GM12878 (cell line): ENCODE results near the gene RSL24D1. TPM values are rescaled to one million over a fixed set of nuclear protein-coding genes. Genes with fewer than 3 reads are reported as not detected.
A peak's percentile ranks its signal among the peaks of the same experiment; 100 is the strongest.

Experiments used
- ATAC-seq: fragments of 200-7000 bp; cut with Tn5 transposase; 3 replicates; pipeline ENCODE4 v1.9.1; 2020; ENCODE audit warnings: mild to moderate bottlenecking, moderate library complexity
- BruUV-seq: library from RNA; stranded (reverse); fragments of 400-500 nt; replicated peaks from 2 replicates; lab custom pipeline; 2021; lab: Mats Ljungman, UMichigan
- CTCF ChIA-PET: fragments of 300-600 bp; sonication (Branson Sonifier 250); formaldehyde crosslinking; extraction: SDS; loops from one replicate; lab custom pipeline; 2021; ENCODE audit warnings: inconsistent platforms; lab: Yijun Ruan, JAX
- POLR2A ChIA-PET: fragments of 350-600 bp; formaldehyde crosslinking; extraction: SDS; loops from one replicate; lab custom pipeline; 2021; ENCODE audit warnings: inconsistent platforms; lab: Charles Lee
- RAD21 ChIA-PET: fragments of 300-600 bp; sonication (Branson Sonifier 250); formaldehyde crosslinking; loops from one replicate; lab custom pipeline; 2023; ENCODE audit warnings: antibody characterized with exemption; ENCODE audit not compliant: unreplicated experiment; lab: Charles Lee
- SMC1A ChIA-PET: fragments of 300-600 bp; sonication (Branson Sonifier 250); formaldehyde crosslinking; loops from one replicate; lab custom pipeline; 2023; ENCODE audit not compliant: unreplicated experiment, uncharacterized antibody; lab: Charles Lee
- DNase-seq: peaks from one replicate; pipeline ENCODE4 v3.0.0-alpha.2; 2011; ENCODE audit warnings: low read depth, low spot score
- FAIRE-seq: peaks from 3 replicates; lab custom pipeline; 2011; peaks lifted over from hg19 to GRCh38; lab: Jason Lieb, UNC
- H2AFZ ChIP-seq: 2 replicates; pipeline ENCODE4 v1.6.0; 2011; ENCODE audit warnings: low read depth, low read length, control low read depth; ENCODE audit not compliant: control insufficient read depth
- H3K27ac ChIP-seq: 2 replicates; pipeline ENCODE4 v1.5.1; 2011; ENCODE audit warnings: control low read depth; ENCODE audit not compliant: control insufficient read depth, insufficient read depth
- H3K27me3 ChIP-seq, 2 experiments: replicated peaks in 1 of 2; 2 replicates each; pipeline versions ENCODE4 v1.6.0 to v1.6.1; 2011; ENCODE audit warnings: low read length in 1 of 2; ENCODE audit not compliant: control insufficient read depth in 2 of 2, insufficient read depth in 2 of 2
- H3K36me3 ChIP-seq, 2 experiments: 2 replicates each; pipeline ENCODE4 v1.5.1; 2011; ENCODE audit warnings: low read length in 1 of 2; ENCODE audit not compliant: control insufficient read depth in 2 of 2, insufficient read depth in 2 of 2
- H3K4me1 ChIP-seq: 2 replicates; pipeline ENCODE4 v1.6.1; 2011; ENCODE audit warnings: mild to moderate bottlenecking, low read length, moderate library complexity, mixed read lengths; ENCODE audit not compliant: control insufficient read depth, insufficient read depth
- H3K4me2 ChIP-seq: 2 replicates; pipeline ENCODE4 v1.6.0; 2011; ENCODE audit warnings: control low read depth; ENCODE audit not compliant: control insufficient read depth, insufficient read depth
- H3K4me3 ChIP-seq: fragments of 200-600 bp; sonication (generic); 2 replicates; pipeline ENCODE4 v1.5.1; 2016
- H3K79me2 ChIP-seq: 2 replicates; pipeline ENCODE4 v1.6.0; 2011; ENCODE audit warnings: low read length; ENCODE audit not compliant: control insufficient read depth, insufficient read depth
- H3K9ac ChIP-seq: 2 replicates; pipeline ENCODE4 v1.8.0; 2011; ENCODE audit warnings: low read length, control low read depth, mixed read lengths; ENCODE audit not compliant: control insufficient read depth, insufficient read depth
- H3K9me3 ChIP-seq: replicated peaks from 3 replicates; pipeline ENCODE4 v1.5.1; 2011; ENCODE audit warnings: mild to moderate bottlenecking, low read length; ENCODE audit not compliant: control insufficient read depth, insufficient read depth
- H4K20me1 ChIP-seq: 2 replicates; pipeline ENCODE4 v1.6.0; 2011; ENCODE audit not compliant: control insufficient read depth, insufficient read depth
- CBX5 ChIP-seq: sonication (generic); IDR thresholded peaks from 2 replicates; pipeline ENCODE4 v1.6.1; 2016; ENCODE audit warnings: low read depth, moderate library complexity, mild to moderate bottlenecking, inconsistent platforms
- CREM ChIP-seq: IDR thresholded peaks from 2 replicates; pipeline ENCODE4 v1.6.1; 2014; ENCODE audit warnings: antibody characterized with exemption, low read depth
- HDGF ChIP-seq: fragments of 450-650 bp; IDR thresholded peaks from 2 replicates; pipeline ENCODE4 v1.6.1; 2016; ENCODE audit warnings: antibody characterized with exemption
- NFYB ChIP-seq: IDR thresholded peaks from 2 replicates; pipeline ENCODE4 v1.6.1; 2011; ENCODE audit warnings: low read depth, mild to moderate bottlenecking, low read length, improper control_type of control experiment, moderate library complexity; ENCODE audit not compliant: insufficient read depth
- NR2C1 ChIP-seq: fragments of 450-650 bp; IDR thresholded peaks from 2 replicates; pipeline ENCODE4 v1.6.1; 2017; ENCODE audit warnings: antibody characterized with exemption, mild to moderate bottlenecking, moderate library complexity
- SUZ12 ChIP-seq: fragments of 200-600 bp; sonication (generic); IDR thresholded peaks from one replicate; pipeline ENCODE4 v1.6.1; 2018; ENCODE audit warnings: antibody characterized with exemption, mild to moderate bottlenecking; ENCODE audit not compliant: unreplicated experiment
- ZNF217 ChIP-seq: fragments of 450-650 bp; IDR thresholded peaks from 2 replicates; pipeline ENCODE4 v1.6.1; 2017; ENCODE audit warnings: antibody characterized with exemption, mild to moderate bottlenecking
- WGBS: methylation state at CpG from one replicate; pipeline ENCODE4 v1.1.6; 2016; ENCODE audit warnings: low lambda C conversion rate; ENCODE audit not compliant: insufficient replicate concordance, insufficient coverage; ENCODE audit errors: missing lambda C conversion rate; 5-methylcytosine and 5-hydroxymethylcytosine counted together
- in situ Hi-C: fragments of 300-500 bp; cut with MboI; formaldehyde crosslinking; loops from 9 replicates; pipeline ENCODE4 v1.14.3; 2018; ENCODE audit warnings: mixed read lengths
- intact Hi-C: fragments of 100-400 bp; cut with micrococcal nuclease; formaldehyde crosslinking; loops from one replicate; pipeline ENCODE4 v1.14.2; 2022; ENCODE audit not compliant: unreplicated experiment
- polyA plus RNA-seq, 11 experiments: library from polyadenylated mRNA; depleted of rRNA in 4 of 11; unstranded in 6 of 11; stranded (reverse) in 5 of 11; fragments of >200 nt; fragmentation: Nextera tagmentation in 4 of 11; fragmentation: Illumina TruSeq in 1 of 11; extraction: Ambion mirVana in 4 of 11; extraction: Trizol in 1 of 11; gene quantifications; 1 replicate in 1 of 11; 2 replicates in 10 of 11; pipeline versions ENCODE4 v1.2.1 to v1.2.3, GENCODE V29; 2011 to 2016; ENCODE audit warnings: inconsistent platforms in 2 of 11, missing spikeins in 2 of 11, low read depth in 1 of 11
- total RNA-seq, 4 experiments: library from RNA; depleted of rRNA in 3 of 4; stranded (reverse); fragments of >200 nt in 3 of 4; fragmentation: Illumina TruSeq in 1 of 4; extraction: Trizol in 1 of 4; gene quantifications; 2 replicates each; pipeline versions ENCODE4 v1.2.1 to v1.2.3, GENCODE V29; 2013 to 2021
- TF ChIP-seq, protein P1 (sequence below): fragments of 450-650 bp; IDR thresholded peaks from 2 replicates; pipeline ENCODE4 v1.6.1; 2016; ENCODE audit warnings: mild to moderate bottlenecking
- TF ChIP-seq, protein P2 (sequence below): IDR thresholded peaks from 2 replicates; pipeline ENCODE4 v1.6.1; 2011; ENCODE audit warnings: low read depth, mild to moderate bottlenecking, low read length, moderate library complexity, borderline replicate concordance; ENCODE audit errors: extremely low read depth

The RSL24D1 gene
- total and polyA plus RNA-seq, 10 of the 15 experiments (the other 5 are each of a cell fraction or from before 2014, with no cell fraction given): 94.9 to 249 (median 121) TPM

- ChIA-PET POLR2A (no interaction called here), CTCF (interaction anchor here (0.6 to 1.1 kb wide), 4 partner anchors 29 to 1211 kb away, joined by 3 to 6 read pairs (median 3); no protein-coding TSS in a partner anchor), SMC1A (interaction anchor here (1.3 to 3.1 kb wide), 3 partner anchors 8 to 13 kb away, joined by 6 to 12 read pairs (median 9); no protein-coding TSS in a partner anchor), RAD21 (no interaction called here)
- WGBS: 88% methylated on average over 3 of the region's 3 CpGs
- ATAC-seq (peak; percentile 74), FAIRE-seq (peak; percentile 56), DNase-seq (no peak)
- Histone ChIP-seq H3K4me2 (peak overlapping the region; percentile 44; the same call in 1 of the 2 replicates), H3K4me3 (no peak overlapping the region), H2AFZ (no peak overlapping the region; the same call in 1 of the 2 replicates), H3K79me2 (no peaks in the 10 kb centered on the region), H3K27me3 (no peaks in the 10 kb centered on the region), H3K9me3 (no peaks in the 10 kb centered on the region), H3K9ac (no peak overlapping the region), H3K4me1 (peaks cover 2% of the 10 kb centered on the region; the same call in 1 of the 2 replicates), H3K27ac (no peak overlapping the region), H4K20me1 (no peaks in the 10 kb centered on the region), H3K36me3 (no peaks in the 10 kb centered on the region; a peak in 1 of 4 replicates)
- in situ Hi-C loops (no loop called here), intact Hi-C loops (no loop called here)
- BruUV-seq: no TSS peak
- TF ChIP-seq CREM (no peak), NR2C1 (no peak), ZNF217 (no peak), HDGF (no peak), NFYB (no peak), CBX5 (no peak), SUZ12 (no peak)
- TF ChIP-seq, protein P1, sequence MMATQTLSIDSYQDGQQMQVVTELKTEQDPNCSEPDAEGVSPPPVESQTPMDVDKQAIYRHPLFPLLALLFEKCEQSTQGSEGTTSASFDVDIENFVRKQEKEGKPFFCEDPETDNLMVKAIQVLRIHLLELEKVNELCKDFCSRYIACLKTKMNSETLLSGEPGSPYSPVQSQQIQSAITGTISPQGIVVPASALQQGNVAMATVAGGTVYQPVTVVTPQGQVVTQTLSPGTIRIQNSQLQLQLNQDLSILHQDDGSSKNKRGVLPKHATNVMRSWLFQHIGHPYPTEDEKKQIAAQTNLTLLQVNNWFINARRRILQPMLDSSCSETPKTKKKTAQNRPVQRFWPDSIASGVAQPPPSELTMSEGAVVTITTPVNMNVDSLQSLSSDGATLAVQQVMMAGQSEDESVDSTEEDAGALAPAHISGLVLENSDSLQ: no peak
- TF ChIP-seq, protein P2, sequence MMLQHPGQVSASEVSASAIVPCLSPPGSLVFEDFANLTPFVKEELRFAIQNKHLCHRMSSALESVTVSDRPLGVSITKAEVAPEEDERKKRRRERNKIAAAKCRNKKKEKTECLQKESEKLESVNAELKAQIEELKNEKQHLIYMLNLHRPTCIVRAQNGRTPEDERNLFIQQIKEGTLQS: no peak
Observed at GRCh38 chr15:55230051-55230670, 33.4 kb upstream of the RSL24D1 start.
